ENCODE data around the gene MYO16. TPM values are rescaled to one million over a fixed set of nuclear protein-coding genes. Genes with fewer than 3 reads are reported as not detected.
A peak's percentile ranks its signal among the peaks of the same experiment; 100 is the strongest.

The MYO16 gene
- total RNA-seq, 4 donors from 2014 or later, result 0.54 to 3.8 (median 1.5) TPM

DNA sequence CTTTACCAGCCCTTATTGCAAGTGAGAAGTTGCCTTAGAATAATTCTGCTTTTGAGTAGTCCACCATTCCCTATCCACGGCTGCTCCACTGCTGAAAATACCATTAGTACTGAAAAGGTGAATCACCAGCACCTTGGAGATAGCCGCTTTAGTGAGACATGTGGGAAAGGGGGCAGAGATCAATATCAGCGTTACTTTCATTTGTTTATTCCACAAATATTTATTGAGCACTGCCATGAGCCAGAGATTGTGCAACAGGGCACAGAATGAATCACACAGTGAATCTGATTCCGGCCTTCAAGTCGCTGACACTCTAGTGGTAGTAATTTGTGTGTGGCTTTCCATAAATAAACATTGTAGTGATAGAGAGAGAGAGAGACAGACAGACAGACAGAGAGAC is 31.5 kb upstream of the MYO16 start:
- Histone ChIP-seq H3K4me3 (no peak overlapping the region), H3K4me1 (peaks cover 0 to 4% (median 0%) of the 10 kb centered on the region in 3 donors), H3K27me3 (peaks cover 12% of the 10 kb centered on the region), H3K9me3 (peaks cover 0 to 8% (median 0%) of the 10 kb centered on the region in 3 donors), H3K36me3 (no peaks in the 10 kb centered on the region), H3K27ac (no peak overlapping the region)
- 73 to 74% methylated on average over 3 to 5 of the region's 5 CpGs for WGBS, 2 donors (ENCODE audit: low coverage in 1 of 2)
- TF ChIP-seq POLR2A (IDR thresholded peaks at IDR 0.05) (no peak), EP300 (IDR thresholded peaks at IDR 0.05) (no peak), POLR2AphosphoS5 (IDR thresholded peaks at IDR 0.05) (no peak)
- TF ChIP-seq, protein P1, sequence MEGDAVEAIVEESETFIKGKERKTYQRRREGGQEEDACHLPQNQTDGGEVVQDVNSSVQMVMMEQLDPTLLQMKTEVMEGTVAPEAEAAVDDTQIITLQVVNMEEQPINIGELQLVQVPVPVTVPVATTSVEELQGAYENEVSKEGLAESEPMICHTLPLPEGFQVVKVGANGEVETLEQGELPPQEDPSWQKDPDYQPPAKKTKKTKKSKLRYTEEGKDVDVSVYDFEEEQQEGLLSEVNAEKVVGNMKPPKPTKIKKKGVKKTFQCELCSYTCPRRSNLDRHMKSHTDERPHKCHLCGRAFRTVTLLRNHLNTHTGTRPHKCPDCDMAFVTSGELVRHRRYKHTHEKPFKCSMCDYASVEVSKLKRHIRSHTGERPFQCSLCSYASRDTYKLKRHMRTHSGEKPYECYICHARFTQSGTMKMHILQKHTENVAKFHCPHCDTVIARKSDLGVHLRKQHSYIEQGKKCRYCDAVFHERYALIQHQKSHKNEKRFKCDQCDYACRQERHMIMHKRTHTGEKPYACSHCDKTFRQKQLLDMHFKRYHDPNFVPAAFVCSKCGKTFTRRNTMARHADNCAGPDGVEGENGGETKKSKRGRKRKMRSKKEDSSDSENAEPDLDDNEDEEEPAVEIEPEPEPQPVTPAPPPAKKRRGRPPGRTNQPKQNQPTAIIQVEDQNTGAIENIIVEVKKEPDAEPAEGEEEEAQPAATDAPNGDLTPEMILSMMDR (IDR thresholded peaks at IDR 0.05), result no peak
- no peak for ATAC-seq

DNA sequence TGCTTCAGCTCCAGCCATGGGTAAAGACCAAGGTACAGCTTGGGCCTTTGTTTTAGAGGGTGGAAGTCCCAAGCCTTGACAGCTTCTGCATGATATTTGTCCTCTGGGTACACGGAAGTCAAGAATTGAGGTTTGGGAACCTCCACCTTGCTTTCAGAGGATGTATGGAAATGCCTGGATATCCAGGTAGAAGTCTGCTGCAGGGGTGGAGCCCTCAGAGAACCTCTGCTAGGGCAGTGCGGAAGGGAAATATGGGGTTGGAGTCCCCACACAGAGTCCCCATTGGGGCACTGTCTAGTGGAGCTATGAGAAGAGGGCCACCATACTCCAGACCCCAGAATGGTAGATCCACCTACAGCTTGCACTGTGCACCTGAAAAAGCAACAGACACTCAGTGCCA is 23.0 kb upstream of the MYO16 start:
- no CpG with 5 or more reads among the region's 2 CpGs for WGBS, 2 donors (ENCODE audit: low coverage in 1 of 2)
- H3K4me3 ChIP-seq, result no peak overlapping the region
- H3K27ac ChIP-seq, result no peak overlapping the region
- H3K27me3 ChIP-seq, result no peaks in the 10 kb centered on the region
- no peak for TF ChIP-seq POLR2A (IDR thresholded peaks at IDR 0.05)
- no peak for TF ChIP-seq EP300 (IDR thresholded peaks at IDR 0.05)
- no peak for TF ChIP-seq POLR2AphosphoS5 (IDR thresholded peaks at IDR 0.05)
- TF ChIP-seq, protein P1 (IDR thresholded peaks at IDR 0.05), result no peak
- no peaks in the 10 kb centered on the region for H3K4me1 ChIP-seq
- no peak for ATAC-seq
- H3K9me3 ChIP-seq, result peaks cover 0 to 14% (median 0%) of the 10 kb centered on the region in 3 donors
- H3K36me3 ChIP-seq, result no peaks in the 10 kb centered on the region

DNA sequence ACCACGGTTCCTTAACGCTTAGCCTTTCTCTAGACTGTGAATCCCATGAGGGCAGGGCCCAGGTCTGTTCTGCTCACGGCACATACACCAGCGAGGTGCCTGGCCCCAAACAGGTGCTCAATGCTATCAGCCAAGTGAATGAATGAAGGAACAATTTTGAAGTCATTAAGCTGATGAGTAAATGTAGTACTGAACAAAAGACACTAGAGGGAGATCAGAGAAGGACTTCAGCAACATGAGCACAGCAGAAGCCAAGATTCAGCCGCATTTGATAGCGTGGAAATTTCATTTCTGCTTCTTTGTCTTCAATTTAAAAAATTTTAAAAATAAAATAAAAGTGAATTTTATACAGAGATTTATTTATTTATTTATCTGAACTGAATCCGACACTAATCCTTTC is 20.1 kb upstream of the MYO16 start:
- Histone ChIP-seq H3K9me3 (peaks cover 0 to 6% (median 0%) of the 10 kb centered on the region in 3 donors), H3K27ac (no peak overlapping the region), H3K27me3 (no peaks in the 10 kb centered on the region), H3K4me3 (no peak overlapping the region), H3K36me3 (no peaks in the 10 kb centered on the region), H3K4me1 (no peaks in the 10 kb centered on the region)
- TF ChIP-seq EP300 (IDR thresholded peaks at IDR 0.05), result no peak
- TF ChIP-seq POLR2A (IDR thresholded peaks at IDR 0.05), result no peak
- TF ChIP-seq POLR2AphosphoS5 (IDR thresholded peaks at IDR 0.05), result no peak
- TF ChIP-seq, protein P1 (IDR thresholded peaks at IDR 0.05), result peak in 3 of 4 experiments; percentile 22 to 46 (median 25)
- WGBS, 2 donors (ENCODE audit: low coverage in 1 of 2), result 63 to 74% methylated on average over 6 to 7 of the region's 7 CpGs
- no peak for ATAC-seq

DNA sequence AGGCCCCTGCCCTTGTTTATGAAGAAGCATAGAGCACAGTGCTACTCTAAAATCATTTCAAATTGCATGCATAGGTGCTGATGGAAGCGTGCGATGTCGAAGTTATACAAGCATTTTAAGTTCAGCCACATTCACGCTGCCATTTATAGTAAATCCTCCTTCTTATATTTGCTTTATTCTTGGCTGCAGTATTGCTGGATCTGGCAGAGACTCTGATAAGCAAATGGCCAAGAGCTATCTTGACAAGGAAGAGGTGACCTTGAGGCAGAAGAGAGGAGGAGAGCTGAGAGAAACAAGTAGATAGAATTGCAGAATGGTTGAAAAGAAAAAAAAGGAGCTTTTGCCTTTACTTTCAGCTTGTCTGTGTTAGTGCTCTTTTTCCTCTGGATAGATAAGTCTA is 18.9 kb upstream of the MYO16 start:
- ATAC-seq, result no peak

DNA sequence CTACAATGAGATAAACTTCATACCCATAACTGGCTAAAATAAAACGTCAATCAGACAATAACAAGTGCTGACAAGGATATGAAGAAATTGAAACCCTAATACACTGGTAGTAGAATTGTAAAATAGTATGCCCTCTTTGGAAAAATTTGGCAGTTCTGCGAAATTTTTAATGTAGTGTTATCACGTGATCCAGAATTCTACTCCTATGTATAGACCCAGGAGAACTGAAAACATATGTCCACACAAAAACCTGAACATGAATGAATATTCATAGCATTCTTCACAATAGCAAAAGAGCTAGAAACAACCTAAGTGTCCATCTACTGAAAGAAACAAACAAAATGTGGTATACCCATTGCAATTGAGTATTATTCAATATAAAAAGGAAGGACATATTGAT is 14.2 kb upstream of the MYO16 start:
- H3K4me3 ChIP-seq, result no peak overlapping the region
- ATAC-seq, result no peak
- TF ChIP-seq EP300 (IDR thresholded peaks at IDR 0.05), result no peak
- no peak for TF ChIP-seq POLR2A (IDR thresholded peaks at IDR 0.05)
- TF ChIP-seq, protein P1 (IDR thresholded peaks at IDR 0.05), result no peak
- TF ChIP-seq POLR2AphosphoS5 (IDR thresholded peaks at IDR 0.05), result no peak
- H3K9me3 ChIP-seq, result no peaks in the 10 kb centered on the region
- no peaks in the 10 kb centered on the region for H3K27me3 ChIP-seq
- no peak overlapping the region for H3K27ac ChIP-seq
- H3K4me1 ChIP-seq, result no peaks in the 10 kb centered on the region
- WGBS, 2 donors (ENCODE audit: low coverage in 1 of 2), result 88 to 93% methylated on average over 2 to 3 of the region's 3 CpGs
- H3K36me3 ChIP-seq, result no peaks in the 10 kb centered on the region

More for the DNA sequence above, 18.9 kb upstream of the MYO16 start:
- H3K36me3 ChIP-seq, result no peaks in the 10 kb centered on the region
- no peak overlapping the region for H3K27ac ChIP-seq
- WGBS, 2 donors (ENCODE audit: low coverage in 1 of 2), result 11 to 49% methylated on average over 3 to 4 of the region's 4 CpGs
- no peak for TF ChIP-seq POLR2AphosphoS5 (IDR thresholded peaks at IDR 0.05)
- TF ChIP-seq, protein P1 (IDR thresholded peaks at IDR 0.05), result no peak
- TF ChIP-seq EP300 (IDR thresholded peaks at IDR 0.05), result no peak
- TF ChIP-seq POLR2A (IDR thresholded peaks at IDR 0.05), result no peak
- H3K9me3 ChIP-seq, result peaks cover 0 to 6% (median 0%) of the 10 kb centered on the region in 3 donors
- no peaks in the 10 kb centered on the region for H3K4me1 ChIP-seq
- no peaks in the 10 kb centered on the region for H3K27me3 ChIP-seq
- H3K4me3 ChIP-seq, result no peak overlapping the region

All from gastroesophageal sphincter (tissue), 4 donors.